Measurements from ENCODE around the gene OR51V1. TPM values are rescaled to one million over a fixed set of nuclear protein-coding genes. Genes with fewer than 3 reads are reported as not detected.

The OR51V1 gene
- total RNA-seq, 6 experiments from 2014 or later: not detected

- TF ChIP-seq POLR2A (IDR thresholded peaks at IDR 0.05): no peak
- TF ChIP-seq CTCF (IDR thresholded peaks at IDR 0.05): no peak
These were observed 31.7 kb upstream of the OR51V1 start for GRCh38 chr11:5232176-5232575.

GRCh38 chr11:5231111-5231510 is 30.6 kb upstream of the OR51V1 start:
- Histone ChIP-seq H3K9me3 (no peaks in the 10 kb centered on the region), H3K4me3 (no peak overlapping the region), H3K27ac (no peak overlapping the region), H3K4me1 (no peaks in the 10 kb centered on the region), H3K27me3 (no peaks in the 10 kb centered on the region), H3K36me3 (no peaks in the 10 kb centered on the region)
- ATAC-seq: no peak
- no peak for DNase-seq
- WGBS (ENCODE audit: insufficient coverage, low coverage, low lambda C conversion rate, missing lambda C conversion rate): 64% methylated on average over 2 of the region's 2 CpGs
- intact Hi-C loops (cut with DNase I): no loop called here
- no peak for TF ChIP-seq POLR2A (IDR thresholded peaks at IDR 0.05)
- TF ChIP-seq CTCF (IDR thresholded peaks at IDR 0.05): no peak

More at GRCh38 chr11:5232176-5232575, 31.7 kb upstream of the OR51V1 start:
- peak in 2 of 4 donors; percentile 30 to 56 for ATAC-seq
- no peaks in the 10 kb centered on the region for H3K4me1 ChIP-seq
- H3K27ac ChIP-seq: no peak overlapping the region
- no peaks in the 10 kb centered on the region for H3K27me3 ChIP-seq
- H3K4me3 ChIP-seq: no peak overlapping the region
- no peaks in the 10 kb centered on the region for H3K36me3 ChIP-seq
- no peaks in the 10 kb centered on the region for H3K9me3 ChIP-seq
- no peak for DNase-seq
- intact Hi-C loops (cut with DNase I): no loop called here
- WGBS (ENCODE audit: insufficient coverage, low coverage, low lambda C conversion rate, missing lambda C conversion rate): 45% methylated on average over 3 of the region's 3 CpGs

GRCh38 chr11:5230266-5230665 is 29.8 kb upstream of the OR51V1 start:
- no peaks in the 10 kb centered on the region for H3K27me3 ChIP-seq
- H3K4me1 ChIP-seq: no peaks in the 10 kb centered on the region
- TF ChIP-seq POLR2A (IDR thresholded peaks at IDR 0.05) (no peak), CTCF (IDR thresholded peaks at IDR 0.05) (no peak)
- H3K9me3 ChIP-seq: no peaks in the 10 kb centered on the region
- WGBS (ENCODE audit: insufficient coverage, low coverage, low lambda C conversion rate, missing lambda C conversion rate): 82% methylated on average over 1 of the region's 1 CpG
- H3K27ac ChIP-seq: no peak overlapping the region
- H3K36me3 ChIP-seq: no peaks in the 10 kb centered on the region
- ATAC-seq (no peak), DNase-seq (no peak)
- intact Hi-C loops (cut with DNase I): no loop called here
- H3K4me3 ChIP-seq: no peak overlapping the region

- no peak overlapping the region for H3K4me3 ChIP-seq
- H3K9me3 ChIP-seq: no peaks in the 10 kb centered on the region
- H3K27me3 ChIP-seq: no peaks in the 10 kb centered on the region
- DNase-seq (no peak), ATAC-seq (no peak)
- TF ChIP-seq POLR2A (IDR thresholded peaks at IDR 0.05): no peak
- TF ChIP-seq CTCF (IDR thresholded peaks at IDR 0.05): no peak
- no peaks in the 10 kb centered on the region for H3K36me3 ChIP-seq
- H3K27ac ChIP-seq: no peak overlapping the region
- H3K4me1 ChIP-seq: no peaks in the 10 kb centered on the region
- intact Hi-C loops (cut with DNase I): no loop called here
- WGBS (ENCODE audit: insufficient coverage, low coverage, low lambda C conversion rate, missing lambda C conversion rate): 60% methylated on average over 2 of the region's 2 CpGs
These were observed 29.3 kb upstream of the OR51V1 start for GRCh38 chr11:5229796-5230195.

- ATAC-seq (no peak), DNase-seq (no peak)
- WGBS (ENCODE audit: insufficient coverage, low coverage, low lambda C conversion rate, missing lambda C conversion rate): 80% methylated on average over 1 of the region's 1 CpG
- TF ChIP-seq CTCF (IDR thresholded peaks at IDR 0.05) (no peak), POLR2A (IDR thresholded peaks at IDR 0.05) (no peak)
- intact Hi-C loops (cut with DNase I): no loop called here
- Histone ChIP-seq H3K36me3 (no peaks in the 10 kb centered on the region), H3K27ac (no peak overlapping the region), H3K9me3 (no peaks in the 10 kb centered on the region), H3K4me1 (no peaks in the 10 kb centered on the region), H3K4me3 (no peak overlapping the region), H3K27me3 (no peaks in the 10 kb centered on the region)
These were observed 28.9 kb upstream of the OR51V1 start for GRCh38 chr11:5229356-5229755.
